Keratinocyte (primary cell): ENCODE measurements around the gene SLC25A15.

Experiments
- CTCF ChIP-seq, 3 experiments: IDR thresholded peaks in 1 of 3; conservative IDR thresholded peaks in 1 of 3; optimal IDR thresholded peaks in 1 of 3; 2 replicates in 2 of 3; 3 replicates in 1 of 3; pipeline versions ENCODE3 to v1.5.1; 2011; ENCODE audit warnings: low read length in 3 of 3, mild to moderate bottlenecking in 3 of 3, moderate library complexity in 2 of 3, control low read depth in 1 of 3, inconsistent platforms in 1 of 3; ENCODE audit not compliant: insufficient read depth in 2 of 3; ENCODE audit errors: extremely low read depth in 1 of 3
- EZH2 ChIP-seq: IDR thresholded peaks from one replicate; pipeline ENCODE4 v1.6.1; 2012; ENCODE audit warnings: inconsistent platforms, mild to moderate bottlenecking, low read length, moderate library complexity

- TF ChIP-seq CTCF (optimal IDR thresholded peaks at IDR 0.05 in 1 of 3, IDR thresholded peaks at IDR 0.05 in 1 of 3, conservative IDR thresholded peaks at IDR 0.05 in 1 of 3; ENCODE audit: extremely low read depth in 1 of 3, insufficient read depth in 2 of 3, low read length in 3 of 3) (no peak), EZH2 (no peak)
These were observed 7.7 kb upstream of the SLC25A15 start for GRCh38 chr13:40781717-40782116.
